HEK293 (cell line): ENCODE results near the gene FOXK2.

ENCODE experiments used
- CTCF ChIA-PET: fragments of 350-600 bp; formaldehyde crosslinking; extraction: SDS; loops from one replicate; lab custom pipeline; 2021; ENCODE audit warnings: antibody characterized with exemption; lab: Yijun Ruan, JAX
- POLR2A ChIA-PET: fragments of 300-600 bp; formaldehyde crosslinking; extraction: SDS; loops from one replicate; lab custom pipeline; 2020; ENCODE audit warnings: antibody characterized with exemption, inconsistent platforms; lab: Yijun Ruan, JAX
- H3K27ac ChIP-seq: fragments of 200-500 bp; sonication (Bioruptor generic); 2 replicates; pipeline ENCODE4 v1.5.1; 2014; ENCODE audit warnings: low read depth, low read length, control low read depth, inconsistent platforms; ENCODE audit errors: extremely low read depth
- H3K36me3 ChIP-seq, 2 experiments: fragments of 200-500 bp in 1 of 2; sonication (Bioruptor generic) in 1 of 2; 1 replicate in 1 of 2; 2 replicates in 1 of 2; pipeline ENCODE4 v1.5.1; 2014 to 2017; ENCODE audit warnings: inconsistent platforms in 2 of 2, low read length in 2 of 2; ENCODE audit not compliant: control insufficient read depth in 2 of 2, insufficient read depth in 1 of 2
- H3K4me1 ChIP-seq: fragments of 200-500 bp; sonication (Bioruptor generic); 2 replicates; pipeline ENCODE4 v1.5.1; 2014; ENCODE audit warnings: mild to moderate bottlenecking, low read length, inconsistent platforms; ENCODE audit not compliant: control insufficient read depth, insufficient read depth
- H3K4me3 ChIP-seq: 2 replicates; pipeline ENCODE4 v1.5.1; 2011; ENCODE audit warnings: low read depth, mild to moderate bottlenecking, control low read depth, low read length, moderate library complexity
- H3K9me3 ChIP-seq: fragments of 200-500 bp; sonication (Bioruptor generic); 2 replicates; pipeline ENCODE4 v1.5.1; 2014; ENCODE audit warnings: low read depth, low read length, inconsistent platforms; ENCODE audit not compliant: control insufficient read depth, insufficient read depth
- BCL11B ChIP-seq: fragments of 450-650 bp; formaldehyde crosslinking; IDR thresholded peaks from 2 replicates; pipeline ENCODE4 v1.5.1; 2016; ENCODE audit warnings: low read depth, missing biosample characterization, missing genetic modification characterization
- HOXA7 ChIP-seq: sonication (generic); formaldehyde crosslinking; IDR thresholded peaks from 2 replicates; pipeline ENCODE4 v1.8.1; 2022; ENCODE audit warnings: missing genetic modification reagents, borderline replicate concordance
- HOXD13 ChIP-seq: sonication (generic); formaldehyde crosslinking; IDR thresholded peaks from 2 replicates; pipeline ENCODE4 v1.8.0; 2022; ENCODE audit warnings: missing genetic modification reagents, borderline replicate concordance
- IKZF3 ChIP-seq: fragments of 450-650 bp; IDR thresholded peaks from 2 replicates; pipeline ENCODE4 v1.5.0; 2018; ENCODE audit warnings: missing biosample characterization, mild to moderate bottlenecking, missing genetic modification characterization, moderate library complexity
- SCRT2 ChIP-seq: fragments of 450-650 bp; formaldehyde crosslinking; IDR thresholded peaks from 2 replicates; pipeline ENCODE4 v1.5.1; 2016; ENCODE audit warnings: missing biosample characterization, missing genetic modification characterization
- ZBTB7A ChIP-seq: fragments of 450-650 bp; formaldehyde crosslinking; IDR thresholded peaks from 2 replicates; pipeline ENCODE4 v1.5.1; 2016; ENCODE audit warnings: low read depth, missing biosample characterization, missing genetic modification characterization
- ZBTB8A ChIP-seq: fragments of 450-650 bp; formaldehyde crosslinking; IDR thresholded peaks from 2 replicates; pipeline ENCODE4 v1.5.1; 2016; ENCODE audit warnings: missing biosample characterization, missing genetic modification characterization
- ZFHX2 ChIP-seq: fragments of 450-650 bp; formaldehyde crosslinking; conservative IDR thresholded peaks from 2 replicates; pipeline ENCODE4 v1.5.1; 2016; ENCODE audit warnings: missing biosample characterization, missing genetic modification characterization
- ZNF10 ChIP-seq: fragments of 450-650 bp; formaldehyde crosslinking; IDR thresholded peaks from 2 replicates; pipeline ENCODE4 v1.5.1; 2017; ENCODE audit warnings: missing biosample characterization, missing genetic modification characterization
- ZNF133 ChIP-seq: fragments of 450-650 bp; formaldehyde crosslinking; IDR thresholded peaks from 2 replicates; pipeline ENCODE4 v1.5.1; 2016; ENCODE audit warnings: missing biosample characterization, missing genetic modification characterization
- ZNF211 ChIP-seq: fragments of 450-650 bp; formaldehyde crosslinking; IDR thresholded peaks from 2 replicates; pipeline ENCODE4 v1.5.1; 2016; ENCODE audit warnings: low read depth, missing biosample characterization, missing genetic modification characterization
- ZNF26 ChIP-seq: fragments of 450-650 bp; formaldehyde crosslinking; IDR thresholded peaks from 2 replicates; pipeline ENCODE4 v1.5.1; 2016; ENCODE audit warnings: missing biosample characterization, missing genetic modification characterization
- ZNF341 ChIP-seq: fragments of 450-650 bp; formaldehyde crosslinking; IDR thresholded peaks from 2 replicates; pipeline ENCODE4; 2016; ENCODE audit warnings: low read depth, missing biosample characterization, missing genetic modification characterization
- ZNF510 ChIP-seq: fragments of 450-650 bp; formaldehyde crosslinking; IDR thresholded peaks from 2 replicates; pipeline ENCODE4 v1.5.1; 2018; ENCODE audit warnings: mild to moderate bottlenecking, missing genetic modification characterization, missing biosample characterization; ENCODE audit not compliant: insufficient replicate concordance
- ZNF600 ChIP-seq: fragments of 450-650 bp; formaldehyde crosslinking; IDR thresholded peaks from 2 replicates; pipeline ENCODE4 v1.5.1; 2016; ENCODE audit warnings: missing biosample characterization, missing genetic modification characterization
- ZNF664 ChIP-seq: fragments of 450-650 bp; formaldehyde crosslinking; IDR thresholded peaks from 2 replicates; pipeline ENCODE4 v1.5.1; 2016; ENCODE audit warnings: missing biosample characterization, missing genetic modification characterization
- ZNF785 ChIP-seq: fragments of 450-650 bp; formaldehyde crosslinking; IDR thresholded peaks from 2 replicates; pipeline ENCODE4 v1.5.1; 2016; ENCODE audit warnings: missing biosample characterization, missing genetic modification characterization
- TF ChIP-seq, protein P1 (sequence below): fragments of 450-650 bp; formaldehyde crosslinking; IDR thresholded peaks from 2 replicates; pipeline ENCODE4; 2016; ENCODE audit warnings: missing biosample characterization, missing genetic modification characterization
- TF ChIP-seq, protein P2 (sequence below): fragments of 450-650 bp; formaldehyde crosslinking; IDR thresholded peaks from 2 replicates; pipeline ENCODE4 v1.5.1; 2017; ENCODE audit warnings: missing biosample characterization, mild to moderate bottlenecking, missing genetic modification characterization, moderate library complexity
- TF ChIP-seq, protein P3 (sequence below): fragments of 450-650 bp; formaldehyde crosslinking; IDR thresholded peaks from 2 replicates; pipeline ENCODE4 v1.5.1; 2016; ENCODE audit warnings: missing biosample characterization, missing genetic modification characterization
- TF ChIP-seq, protein P4 (sequence below): fragments of 450-650 bp; IDR thresholded peaks from 2 replicates; pipeline ENCODE4 v1.5.1; 2018; ENCODE audit warnings: missing biosample characterization, mild to moderate bottlenecking, missing genetic modification characterization

The FOXK2 gene

GRCh38 chr17:82616021-82616711 is 96.6 kb downstream of the FOXK2 start:
- ChIA-PET CTCF (interaction anchor here (0.6 to 2.2 kb wide), 2 partner anchors 16 to 202 kb away, joined by 8 read pairs; no protein-coding TSS in a partner anchor), POLR2A (no interaction called here)
- Histone ChIP-seq H3K9me3 (no peaks in the 10 kb centered on the region), H3K36me3 (peaks cover 40 to 89% of the 10 kb centered on the region in 2 experiments), H3K4me3 (no peak overlapping the region), H3K4me1 (no peaks in the 10 kb centered on the region), H3K27ac (no peak overlapping the region)
- TF ChIP-seq ZNF600 (tag by site-specific recombination) = no peak
- no peak for TF ChIP-seq ZNF10 (tag by site-specific recombination)
- no peak for TF ChIP-seq HOXD13
- no peak for TF ChIP-seq IKZF3 (tag by site-specific recombination)
- TF ChIP-seq ZFHX2 (tag by site-specific recombination) = no peak
- TF ChIP-seq, protein P1, sequence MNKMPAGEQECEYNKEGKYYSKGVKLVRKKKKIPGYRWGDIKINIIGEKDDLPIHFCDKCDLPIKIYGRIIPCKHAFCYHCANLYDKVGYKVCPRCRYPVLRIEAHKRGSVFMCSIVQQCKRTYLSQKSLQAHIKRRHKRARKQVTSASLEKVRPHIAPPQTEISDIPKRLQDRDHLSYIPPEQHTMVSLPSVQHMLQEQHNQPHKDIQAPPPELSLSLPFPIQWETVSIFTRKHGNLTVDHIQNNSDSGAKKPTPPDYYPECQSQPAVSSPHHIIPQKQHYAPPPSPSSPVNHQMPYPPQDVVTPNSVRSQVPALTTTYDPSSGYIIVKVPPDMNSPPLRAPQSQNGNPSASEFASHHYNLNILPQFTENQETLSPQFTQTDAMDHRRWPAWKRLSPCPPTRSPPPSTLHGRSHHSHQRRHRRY = no peak
- no peak for TF ChIP-seq ZNF133
- no peak for TF ChIP-seq BCL11B (tag by site-specific recombination)
- no peak for TF ChIP-seq ZNF26
- no peak for TF ChIP-seq ZNF785 (tag by site-specific recombination)
- TF ChIP-seq ZBTB7A (tag by site-specific recombination) = no peak
- TF ChIP-seq HOXA7 (CRISPR knock-in tag) = no peak

GRCh38 chr17:82619211-82619610 is 99.7 kb downstream of the FOXK2 start:
- no peak overlapping the region for H3K4me3 ChIP-seq
- H3K27ac ChIP-seq = no peak overlapping the region
- TF ChIP-seq, protein P2, sequence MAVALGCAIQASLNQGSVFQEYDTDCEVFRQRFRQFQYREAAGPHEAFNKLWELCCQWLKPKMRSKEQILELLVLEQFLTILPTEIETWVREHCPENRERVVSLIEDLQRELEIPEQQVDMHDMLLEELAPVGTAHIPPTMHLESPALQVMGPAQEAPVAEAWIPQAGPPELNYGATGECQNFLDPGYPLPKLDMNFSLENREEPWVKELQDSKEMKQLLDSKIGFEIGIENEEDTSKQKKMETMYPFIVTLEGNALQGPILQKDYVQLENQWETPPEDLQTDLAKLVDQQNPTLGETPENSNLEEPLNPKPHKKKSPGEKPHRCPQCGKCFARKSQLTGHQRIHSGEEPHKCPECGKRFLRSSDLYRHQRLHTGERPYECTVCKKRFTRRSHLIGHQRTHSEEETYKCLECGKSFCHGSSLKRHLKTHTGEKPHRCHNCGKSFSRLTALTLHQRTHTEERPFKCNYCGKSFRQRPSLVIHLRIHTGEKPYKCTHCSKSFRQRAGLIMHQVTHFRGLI (tag by site-specific recombination) = no peak
- TF ChIP-seq ZBTB8A (tag by site-specific recombination) = no peak
- TF ChIP-seq, protein P3, sequence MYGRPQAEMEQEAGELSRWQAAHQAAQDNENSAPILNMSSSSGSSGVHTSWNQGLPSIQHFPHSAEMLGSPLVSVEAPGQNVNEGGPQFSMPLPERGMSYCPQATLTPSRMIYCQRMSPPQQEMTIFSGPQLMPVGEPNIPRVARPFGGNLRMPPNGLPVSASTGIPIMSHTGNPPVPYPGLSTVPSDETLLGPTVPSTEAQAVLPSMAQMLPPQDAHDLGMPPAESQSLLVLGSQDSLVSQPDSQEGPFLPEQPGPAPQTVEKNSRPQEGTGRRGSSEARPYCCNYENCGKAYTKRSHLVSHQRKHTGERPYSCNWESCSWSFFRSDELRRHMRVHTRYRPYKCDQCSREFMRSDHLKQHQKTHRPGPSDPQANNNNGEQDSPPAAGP = no peak
- TF ChIP-seq SCRT2 (tag by site-specific recombination) = no peak
- TF ChIP-seq, protein P4, sequence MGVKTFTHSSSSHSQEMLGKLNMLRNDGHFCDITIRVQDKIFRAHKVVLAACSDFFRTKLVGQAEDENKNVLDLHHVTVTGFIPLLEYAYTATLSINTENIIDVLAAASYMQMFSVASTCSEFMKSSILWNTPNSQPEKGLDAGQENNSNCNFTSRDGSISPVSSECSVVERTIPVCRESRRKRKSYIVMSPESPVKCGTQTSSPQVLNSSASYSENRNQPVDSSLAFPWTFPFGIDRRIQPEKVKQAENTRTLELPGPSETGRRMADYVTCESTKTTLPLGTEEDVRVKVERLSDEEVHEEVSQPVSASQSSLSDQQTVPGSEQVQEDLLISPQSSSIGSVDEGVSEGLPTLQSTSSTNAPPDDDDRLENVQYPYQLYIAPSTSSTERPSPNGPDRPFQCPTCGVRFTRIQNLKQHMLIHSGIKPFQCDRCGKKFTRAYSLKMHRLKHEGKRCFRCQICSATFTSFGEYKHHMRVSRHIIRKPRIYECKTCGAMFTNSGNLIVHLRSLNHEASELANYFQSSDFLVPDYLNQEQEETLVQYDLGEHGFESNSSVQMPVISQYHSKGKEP = no peak
- no peak for TF ChIP-seq ZNF211 (tag by site-specific recombination)
- no peak for TF ChIP-seq ZNF510
- no peak for TF ChIP-seq ZNF341 (tag by site-specific recombination)
- TF ChIP-seq ZNF664 (tag by site-specific recombination) = no peak
- CTCF ChIA-PET = interaction anchor here (0.7 kb wide), 1 partner anchor 295 kb away, joined by 4 read pairs; no protein-coding TSS in a partner anchor
- H3K36me3 ChIP-seq = peaks cover 60 to 93% of the 10 kb centered on the region in 2 experiments
- H3K9me3 ChIP-seq = no peaks in the 10 kb centered on the region
- H3K4me1 ChIP-seq = no peaks in the 10 kb centered on the region
- POLR2A ChIA-PET = no interaction called here
